SK-N-SH (cell line): ENCODE measurements around the gene FNDC3B.

Experiments
- EP300 ChIP-seq, 2 experiments: IDR thresholded peaks; 2 replicates each; pipeline versions ENCODE4 v1.4.0 to v1.6.1; 2012; ENCODE audit warnings: borderline replicate concordance in 1 of 2, low read depth in 1 of 2, low read length in 1 of 2
- EZH2phosphoT487 ChIP-seq: fragments of 200-600 bp; sonication (generic); IDR thresholded peaks from 2 replicates; pipeline ENCODE4 v1.6.1; 2017; ENCODE audit warnings: low read depth, mixed run types, mild to moderate bottlenecking, antibody characterized with exemption, moderate library complexity, borderline replicate concordance
- JUND ChIP-seq: IDR thresholded peaks from 2 replicates; pipeline ENCODE4 v1.4.0; 2012
- POLR2AphosphoS5 ChIP-seq: IDR thresholded peaks from 2 replicates; pipeline ENCODE4 v1.6.1; 2012; ENCODE audit warnings: low read depth, low read length
- RXRA ChIP-seq: IDR thresholded peaks from 2 replicates; pipeline ENCODE4 v1.4.0; 2012; ENCODE audit warnings: low read depth, mild to moderate bottlenecking, borderline replicate concordance
- YY1 ChIP-seq: IDR thresholded peaks from 2 replicates; pipeline ENCODE4 v1.4.0; 2012; ENCODE audit warnings: low read depth, mild to moderate bottlenecking
- TF ChIP-seq, protein P1 (sequence below): IDR thresholded peaks from 2 replicates; pipeline ENCODE4 v1.6.1; 2012; ENCODE audit warnings: mild to moderate bottlenecking, low read depth, low read length, moderate library complexity
- TF ChIP-seq, protein P2 (sequence below): fragments of 200-600 bp; sonication (generic); IDR thresholded peaks from 2 replicates; pipeline ENCODE4 v1.6.1; 2017; ENCODE audit warnings: antibody characterized with exemption, mild to moderate bottlenecking, moderate library complexity
- TF ChIP-seq, protein P3 (sequence below): IDR thresholded peaks from 2 replicates; pipeline ENCODE4 v1.4.0; 2012; ENCODE audit warnings: low read depth, borderline replicate concordance

GRCh38 chr3:172187511-172187910, 148.1 kb downstream of the FNDC3B start:
- TF ChIP-seq, protein P1, sequence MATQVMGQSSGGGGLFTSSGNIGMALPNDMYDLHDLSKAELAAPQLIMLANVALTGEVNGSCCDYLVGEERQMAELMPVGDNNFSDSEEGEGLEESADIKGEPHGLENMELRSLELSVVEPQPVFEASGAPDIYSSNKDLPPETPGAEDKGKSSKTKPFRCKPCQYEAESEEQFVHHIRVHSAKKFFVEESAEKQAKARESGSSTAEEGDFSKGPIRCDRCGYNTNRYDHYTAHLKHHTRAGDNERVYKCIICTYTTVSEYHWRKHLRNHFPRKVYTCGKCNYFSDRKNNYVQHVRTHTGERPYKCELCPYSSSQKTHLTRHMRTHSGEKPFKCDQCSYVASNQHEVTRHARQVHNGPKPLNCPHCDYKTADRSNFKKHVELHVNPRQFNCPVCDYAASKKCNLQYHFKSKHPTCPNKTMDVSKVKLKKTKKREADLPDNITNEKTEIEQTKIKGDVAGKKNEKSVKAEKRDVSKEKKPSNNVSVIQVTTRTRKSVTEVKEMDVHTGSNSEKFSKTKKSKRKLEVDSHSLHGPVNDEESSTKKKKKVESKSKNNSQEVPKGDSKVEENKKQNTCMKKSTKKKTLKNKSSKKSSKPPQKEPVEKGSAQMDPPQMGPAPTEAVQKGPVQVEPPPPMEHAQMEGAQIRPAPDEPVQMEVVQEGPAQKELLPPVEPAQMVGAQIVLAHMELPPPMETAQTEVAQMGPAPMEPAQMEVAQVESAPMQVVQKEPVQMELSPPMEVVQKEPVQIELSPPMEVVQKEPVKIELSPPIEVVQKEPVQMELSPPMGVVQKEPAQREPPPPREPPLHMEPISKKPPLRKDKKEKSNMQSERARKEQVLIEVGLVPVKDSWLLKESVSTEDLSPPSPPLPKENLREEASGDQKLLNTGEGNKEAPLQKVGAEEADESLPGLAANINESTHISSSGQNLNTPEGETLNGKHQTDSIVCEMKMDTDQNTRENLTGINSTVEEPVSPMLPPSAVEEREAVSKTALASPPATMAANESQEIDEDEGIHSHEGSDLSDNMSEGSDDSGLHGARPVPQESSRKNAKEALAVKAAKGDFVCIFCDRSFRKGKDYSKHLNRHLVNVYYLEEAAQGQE, result no peak
- TF ChIP-seq, protein P2, sequence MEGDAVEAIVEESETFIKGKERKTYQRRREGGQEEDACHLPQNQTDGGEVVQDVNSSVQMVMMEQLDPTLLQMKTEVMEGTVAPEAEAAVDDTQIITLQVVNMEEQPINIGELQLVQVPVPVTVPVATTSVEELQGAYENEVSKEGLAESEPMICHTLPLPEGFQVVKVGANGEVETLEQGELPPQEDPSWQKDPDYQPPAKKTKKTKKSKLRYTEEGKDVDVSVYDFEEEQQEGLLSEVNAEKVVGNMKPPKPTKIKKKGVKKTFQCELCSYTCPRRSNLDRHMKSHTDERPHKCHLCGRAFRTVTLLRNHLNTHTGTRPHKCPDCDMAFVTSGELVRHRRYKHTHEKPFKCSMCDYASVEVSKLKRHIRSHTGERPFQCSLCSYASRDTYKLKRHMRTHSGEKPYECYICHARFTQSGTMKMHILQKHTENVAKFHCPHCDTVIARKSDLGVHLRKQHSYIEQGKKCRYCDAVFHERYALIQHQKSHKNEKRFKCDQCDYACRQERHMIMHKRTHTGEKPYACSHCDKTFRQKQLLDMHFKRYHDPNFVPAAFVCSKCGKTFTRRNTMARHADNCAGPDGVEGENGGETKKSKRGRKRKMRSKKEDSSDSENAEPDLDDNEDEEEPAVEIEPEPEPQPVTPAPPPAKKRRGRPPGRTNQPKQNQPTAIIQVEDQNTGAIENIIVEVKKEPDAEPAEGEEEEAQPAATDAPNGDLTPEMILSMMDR, result no peak
- TF ChIP-seq EZH2phosphoT487 (no peak), RXRA (no peak), POLR2AphosphoS5 (no peak), JUND (no peak), YY1 (no peak), EP300 (IDR thresholded peaks at IDR 0.05; ENCODE audit: borderline replicate concordance in 1 of 2, low read depth in 1 of 2, low read length in 1 of 2) (no peak)
- TF ChIP-seq, protein P3, sequence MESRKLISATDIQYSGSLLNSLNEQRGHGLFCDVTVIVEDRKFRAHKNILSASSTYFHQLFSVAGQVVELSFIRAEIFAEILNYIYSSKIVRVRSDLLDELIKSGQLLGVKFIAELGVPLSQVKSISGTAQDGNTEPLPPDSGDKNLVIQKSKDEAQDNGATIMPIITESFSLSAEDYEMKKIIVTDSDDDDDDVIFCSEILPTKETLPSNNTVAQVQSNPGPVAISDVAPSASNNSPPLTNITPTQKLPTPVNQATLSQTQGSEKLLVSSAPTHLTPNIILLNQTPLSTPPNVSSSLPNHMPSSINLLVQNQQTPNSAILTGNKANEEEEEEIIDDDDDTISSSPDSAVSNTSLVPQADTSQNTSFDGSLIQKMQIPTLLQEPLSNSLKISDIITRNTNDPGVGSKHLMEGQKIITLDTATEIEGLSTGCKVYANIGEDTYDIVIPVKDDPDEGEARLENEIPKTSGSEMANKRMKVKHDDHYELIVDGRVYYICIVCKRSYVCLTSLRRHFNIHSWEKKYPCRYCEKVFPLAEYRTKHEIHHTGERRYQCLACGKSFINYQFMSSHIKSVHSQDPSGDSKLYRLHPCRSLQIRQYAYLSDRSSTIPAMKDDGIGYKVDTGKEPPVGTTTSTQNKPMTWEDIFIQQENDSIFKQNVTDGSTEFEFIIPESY, result no peak
